Medulla oblongata (tissue), 1 donor: Measurements from ENCODE around the gene EMID1.

ENCODE experiments used
- DNase-seq: peaks from one replicate; pipeline ENCODE4 v3.0.0-alpha.2; 2015; ENCODE audit errors: extremely low spot score

Gene EMID1

DNA sequence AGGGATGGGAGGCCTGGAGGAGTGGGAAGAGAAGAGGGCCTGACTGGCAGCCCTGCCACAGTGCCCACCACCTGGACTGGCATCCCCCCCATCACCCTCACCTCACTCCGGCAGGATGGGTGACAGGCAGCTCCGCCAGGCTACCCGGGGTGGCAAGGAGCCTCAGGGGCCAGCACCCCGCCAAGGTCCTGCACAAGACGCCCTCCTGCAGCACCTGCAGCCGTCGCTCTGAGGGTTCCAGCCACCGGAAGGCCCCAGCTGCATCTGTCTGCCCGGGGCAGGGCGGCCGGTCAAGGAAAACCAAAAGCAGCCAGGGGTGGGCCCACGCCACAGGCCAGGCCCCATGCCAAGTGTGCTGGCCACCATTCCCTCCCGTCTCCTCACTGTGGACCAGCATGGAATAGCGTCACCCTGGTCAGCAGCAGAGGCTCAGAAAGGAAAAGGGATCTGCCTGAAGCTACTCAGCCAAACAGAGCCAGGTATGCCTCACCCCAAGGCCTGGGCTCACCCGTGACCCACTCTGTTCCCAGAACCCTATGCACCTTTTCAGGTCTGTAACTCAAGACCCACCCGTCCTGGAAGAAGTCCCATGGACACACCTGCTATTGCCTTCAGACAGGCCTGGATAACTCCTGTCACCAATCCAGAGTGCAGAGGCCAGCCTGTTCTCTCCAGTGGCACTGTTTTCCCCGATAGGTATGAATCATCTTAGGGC is 55.1 kb downstream of the EMID1 start:
- no peak for DNase-seq

DNA sequence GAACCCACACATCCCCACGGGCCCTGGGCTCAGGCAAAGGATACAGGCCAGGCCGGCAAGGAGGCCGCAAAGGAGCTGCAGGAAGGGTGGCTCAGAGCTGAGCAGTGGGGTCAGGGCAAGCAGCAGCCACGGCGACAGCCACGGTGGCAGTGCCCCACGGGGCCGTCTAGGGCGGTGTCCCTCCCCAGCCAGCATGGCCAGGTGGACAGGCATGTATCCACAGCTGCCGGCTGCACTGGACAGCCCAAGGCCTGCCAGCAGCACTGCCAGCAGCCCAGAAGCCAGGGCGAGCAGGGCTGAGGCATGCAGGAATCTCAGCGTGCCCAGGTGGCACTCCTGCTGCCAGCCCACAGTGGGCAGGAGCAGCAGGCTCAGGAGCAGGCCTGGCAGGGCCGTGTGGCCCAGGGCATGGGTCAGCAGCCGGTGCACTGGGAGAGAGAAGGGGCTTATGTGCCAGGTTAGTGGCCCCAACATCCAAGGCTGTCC is 58.1 kb downstream of the EMID1 start:
- DNase-seq, result no peak

DNA sequence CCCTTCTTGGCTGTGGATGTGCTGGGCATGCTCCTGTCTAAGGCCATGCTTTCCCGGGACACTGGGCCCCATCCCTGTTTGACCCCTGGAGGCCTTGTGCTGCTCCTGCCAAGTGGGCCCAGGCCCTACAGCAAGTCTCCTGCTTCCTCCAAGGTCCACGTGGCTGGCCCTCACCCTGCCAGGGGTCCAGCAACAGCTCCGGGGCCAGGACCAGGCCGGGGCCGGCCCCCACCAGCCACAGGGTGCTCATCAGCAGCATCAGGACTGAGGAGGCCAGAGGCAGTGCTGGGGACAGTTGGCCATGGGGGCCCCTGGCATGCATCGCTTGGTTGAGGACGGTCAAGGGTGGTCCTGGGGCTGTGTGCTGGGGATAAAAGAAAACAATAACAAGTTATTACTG is 59.6 kb downstream of the EMID1 start:
- DNase-seq, result no peak

DNA sequence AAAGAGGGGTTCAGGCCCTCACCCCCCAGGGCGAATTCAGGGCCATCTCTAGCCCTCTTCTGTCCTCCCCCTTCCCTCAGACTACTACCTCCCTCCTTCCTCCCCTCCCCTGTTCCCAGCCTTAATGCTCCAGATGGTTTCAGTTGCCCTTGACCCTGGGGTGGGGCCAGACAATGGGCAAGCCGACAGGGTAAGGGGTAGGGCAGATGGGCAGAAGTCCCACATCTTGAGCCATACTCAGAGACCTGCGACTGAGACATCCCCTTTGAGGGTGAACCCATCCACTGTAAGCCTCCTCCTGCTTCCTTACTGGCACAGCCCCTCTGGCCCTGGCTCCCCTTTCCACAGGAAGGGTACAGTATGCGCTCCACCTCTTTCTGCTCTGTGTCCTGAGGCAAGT is 60.2 kb downstream of the EMID1 start:
- no peak for DNase-seq

DNA sequence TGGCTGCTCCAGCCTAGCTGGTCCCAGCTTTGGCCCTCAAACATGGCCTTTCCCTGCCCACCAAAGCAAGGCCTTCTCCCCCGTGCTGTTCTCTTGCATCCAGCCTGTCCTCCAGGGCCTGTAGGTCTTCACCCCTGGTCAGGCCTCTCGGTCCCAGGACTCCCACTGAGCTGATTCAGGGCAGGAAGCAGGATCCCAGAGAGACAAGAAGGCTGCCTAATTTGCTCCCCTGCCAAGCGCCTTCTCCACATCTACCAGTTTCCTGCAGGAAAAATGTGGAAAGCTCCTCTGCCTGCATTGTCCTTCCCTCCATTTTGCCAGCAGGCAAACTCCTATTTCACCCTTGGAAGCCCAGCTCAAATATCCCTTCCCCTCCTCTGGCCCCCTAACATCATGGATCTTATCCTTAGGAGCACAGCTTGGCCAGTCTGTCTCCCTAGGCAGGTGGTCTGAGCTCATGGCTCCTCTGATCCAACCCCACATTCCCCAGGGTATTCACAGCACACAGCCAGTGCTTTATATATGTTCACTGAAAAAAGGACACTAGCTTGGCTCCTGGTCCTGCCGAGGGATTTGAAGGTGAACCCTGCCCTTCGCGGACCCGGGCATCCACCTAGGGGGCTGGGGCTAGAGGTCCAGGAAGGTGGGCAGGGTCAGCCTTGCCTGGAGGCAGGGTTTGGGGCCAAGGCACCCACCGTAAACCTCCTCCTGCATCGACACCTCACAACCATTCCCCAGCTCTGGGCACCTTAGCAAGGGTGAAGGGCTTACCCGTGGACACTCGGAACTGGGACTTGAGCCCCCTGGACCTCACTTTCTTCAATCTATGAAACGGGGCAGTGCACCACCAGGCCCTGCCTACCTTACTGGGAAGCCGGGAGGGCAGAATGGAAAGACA is 61.1 kb downstream of the EMID1 start:
- DNase-seq, result peak; percentile 21

DNA sequence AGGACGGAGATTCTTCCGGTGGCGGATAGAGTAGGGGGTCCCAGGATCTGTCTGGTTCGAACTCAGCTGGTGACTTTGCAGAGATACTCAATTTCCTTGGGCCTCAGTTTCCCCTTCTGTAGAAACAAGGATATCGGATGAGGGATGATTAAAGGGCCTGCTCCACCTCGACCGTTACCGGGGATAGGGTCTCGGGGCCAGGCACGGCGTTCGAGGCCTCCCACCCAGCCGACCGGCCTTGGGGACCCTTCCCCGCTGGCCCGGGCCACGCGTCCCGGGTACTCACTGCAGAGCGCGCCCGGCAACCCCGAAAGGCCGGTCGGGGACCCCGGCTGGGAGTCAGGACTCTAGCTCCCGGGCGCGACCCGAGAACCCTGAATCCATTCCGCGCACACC is 61.8 kb downstream of the EMID1 start:
- no peak for DNase-seq

DNA sequence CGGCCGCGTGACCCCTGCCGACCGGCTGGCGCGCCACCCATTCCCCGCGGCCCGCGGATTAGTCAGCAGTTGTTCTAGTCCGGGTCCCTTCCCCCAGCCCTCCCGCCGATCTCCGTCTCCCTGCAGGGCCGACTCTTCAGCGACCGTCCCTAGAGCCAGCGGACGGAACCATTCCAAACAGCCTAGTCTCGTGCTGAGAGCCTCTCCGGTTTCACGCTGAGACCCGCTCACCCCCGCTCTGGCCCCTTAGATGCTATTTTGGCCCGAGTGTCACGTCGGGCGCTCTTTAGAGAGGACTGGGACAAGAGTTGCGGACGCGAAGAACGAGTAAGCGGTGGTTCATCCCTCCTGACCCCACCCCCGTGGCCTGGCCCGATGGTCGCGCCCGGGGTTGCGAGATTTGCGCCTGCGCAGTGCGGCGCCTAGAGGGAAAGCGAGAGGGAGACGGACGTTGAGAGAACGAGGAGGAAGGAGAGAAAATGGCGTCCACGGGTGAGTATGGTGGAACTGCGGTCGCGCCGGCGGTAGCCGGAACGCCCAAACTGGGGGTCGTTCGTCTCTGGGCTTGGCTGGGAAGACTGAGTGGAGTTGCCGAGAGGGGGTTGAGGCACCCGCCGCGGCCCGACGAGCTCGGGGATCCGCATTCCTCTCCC is 62.3 kb downstream of the EMID1 start, which contains the start of the genes EWSR1 and RHBDD3:
TSS of gene EWSR1 (plus strand) at position 411 of the 653 bp plus-strand sequence. CDS start at position 480, 69 bp downstream.
TSS of gene RHBDD3 (minus strand) at position 124 of the 653 bp plus-strand sequence. CDS start 2,355 bp downstream, outside the sequence.
- peak; percentile 96 for DNase-seq

DNA sequence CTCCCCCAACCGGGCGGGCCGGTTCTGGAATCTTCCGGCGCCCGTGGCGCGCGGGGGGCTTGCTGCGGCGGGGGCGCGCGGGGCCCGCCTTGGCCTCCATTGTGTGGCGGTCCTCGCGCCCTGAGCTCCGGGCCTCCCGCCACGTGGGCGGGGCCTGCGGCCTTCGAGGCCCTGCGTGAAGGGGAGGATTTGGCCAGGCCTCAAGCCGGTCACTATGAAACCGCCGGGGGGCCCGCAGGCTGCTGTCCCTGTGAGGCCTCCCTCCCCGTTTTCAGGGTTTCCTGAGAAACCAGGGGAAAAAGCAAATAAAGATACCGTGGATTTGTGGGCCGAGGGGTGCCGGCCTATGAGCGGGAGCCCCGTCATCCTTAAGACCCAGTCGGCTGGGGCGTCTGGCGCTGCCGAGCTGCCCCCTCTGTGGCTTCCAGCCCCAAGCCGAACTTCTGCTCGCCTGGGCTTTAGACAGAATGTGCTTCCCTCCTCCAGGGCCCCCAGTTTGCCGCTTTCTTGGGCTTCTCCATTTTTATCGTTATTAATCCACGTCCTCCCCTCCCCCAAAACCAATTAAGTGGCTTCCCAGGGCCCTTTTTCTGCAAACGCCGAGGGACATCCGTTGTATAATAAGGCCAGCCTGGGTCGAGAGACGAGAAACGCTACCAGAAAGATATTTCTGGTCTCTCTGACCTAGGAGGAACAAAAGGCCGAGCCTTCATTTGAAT is 63.0 kb downstream of the EMID1 start:
- DNase-seq, result peak; percentile 79

DNA sequence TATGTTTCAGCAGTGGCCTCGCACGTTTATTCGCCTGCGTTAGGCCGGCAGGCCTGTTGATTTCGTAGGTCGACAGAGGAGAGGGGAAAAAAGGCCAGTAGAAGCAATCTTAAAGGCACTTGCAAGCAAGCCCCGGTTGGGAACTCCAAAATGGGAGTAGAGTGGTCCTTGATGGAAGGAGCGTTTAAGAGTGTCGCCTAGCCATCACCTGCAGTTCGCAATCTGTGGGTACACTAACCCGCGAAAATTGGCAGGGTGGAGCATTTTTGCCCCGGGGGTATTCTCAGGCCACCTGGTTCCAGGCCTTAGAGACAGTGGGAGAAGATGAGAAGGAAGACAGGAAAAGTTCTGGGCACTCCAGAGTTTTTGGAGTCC is 63.5 kb downstream of the EMID1 start:
- DNase-seq, result no peak

DNA sequence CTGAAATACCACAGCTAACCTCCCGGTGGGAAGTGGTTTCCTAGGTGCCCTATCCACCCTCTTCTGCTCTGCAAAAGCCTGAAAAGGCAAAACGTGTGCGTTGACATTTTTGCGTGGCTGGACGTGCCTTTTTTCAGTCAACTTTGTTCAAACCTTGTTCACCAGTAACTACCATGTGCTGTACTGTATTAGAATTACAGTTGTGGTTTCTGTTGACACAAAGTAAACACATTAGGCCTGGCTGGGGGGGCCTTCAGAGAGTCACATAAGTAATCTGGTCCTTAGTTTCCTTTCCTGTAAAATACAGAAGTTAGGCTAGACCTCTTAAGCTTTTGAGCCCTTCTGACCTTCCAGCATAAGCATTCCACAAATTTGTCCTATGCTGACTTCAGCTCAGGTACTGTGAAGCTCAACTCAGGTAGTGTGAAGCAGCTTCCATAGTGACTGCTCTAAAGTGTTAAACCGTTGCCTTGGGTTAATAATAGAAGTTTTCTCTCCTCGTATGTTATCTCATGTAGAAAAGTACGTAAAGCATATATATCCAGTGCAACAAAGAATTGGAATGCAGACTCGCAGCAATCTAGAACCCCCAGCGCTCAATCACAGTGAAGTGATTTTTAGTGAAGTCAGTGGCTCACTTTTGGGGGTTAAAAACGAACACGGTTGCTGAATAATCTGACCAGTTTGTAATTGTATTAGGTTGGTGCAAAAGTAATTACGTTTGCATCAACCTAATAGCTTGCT is 64.2 kb downstream of the EMID1 start:
- DNase-seq, result peak; percentile 21

DNA sequence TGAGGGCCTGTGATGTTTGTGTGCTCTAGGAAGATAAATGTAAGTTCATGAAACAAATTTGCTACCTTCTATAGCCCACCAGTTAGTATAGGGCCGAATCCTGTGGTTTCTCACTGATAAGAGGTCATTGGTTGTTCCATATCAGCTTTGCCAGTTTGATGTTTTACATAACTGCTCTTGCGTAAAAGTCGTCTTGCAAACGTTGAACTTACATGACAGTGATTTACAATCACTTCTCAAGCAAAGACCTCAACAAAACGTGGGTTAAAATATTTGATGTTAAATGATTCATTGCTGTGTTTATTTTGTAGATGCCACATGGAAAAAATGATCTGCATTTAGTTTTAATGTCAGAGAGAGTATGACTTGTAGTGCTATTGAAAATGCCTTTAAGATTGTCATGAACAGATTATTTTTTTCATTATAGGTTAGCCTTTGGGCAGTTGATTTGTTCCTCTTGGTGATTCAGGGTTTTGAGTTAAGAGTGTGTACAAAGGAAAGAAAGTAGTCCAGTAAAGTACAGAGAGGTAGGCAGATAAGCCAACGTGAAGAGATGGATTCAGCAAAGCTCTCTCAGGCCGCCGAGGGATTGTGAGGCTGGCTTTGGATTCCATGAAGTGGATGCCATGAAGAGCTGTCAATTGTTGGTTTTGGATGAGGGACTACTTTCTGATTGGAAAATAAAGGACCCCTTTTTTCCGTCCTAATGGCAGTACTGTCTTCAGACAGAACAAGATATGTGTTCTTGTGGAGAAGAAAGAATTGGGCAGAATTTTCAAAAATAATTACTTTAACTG is 65.0 kb downstream of the EMID1 start:
- DNase-seq, result peak; percentile 27

DNA sequence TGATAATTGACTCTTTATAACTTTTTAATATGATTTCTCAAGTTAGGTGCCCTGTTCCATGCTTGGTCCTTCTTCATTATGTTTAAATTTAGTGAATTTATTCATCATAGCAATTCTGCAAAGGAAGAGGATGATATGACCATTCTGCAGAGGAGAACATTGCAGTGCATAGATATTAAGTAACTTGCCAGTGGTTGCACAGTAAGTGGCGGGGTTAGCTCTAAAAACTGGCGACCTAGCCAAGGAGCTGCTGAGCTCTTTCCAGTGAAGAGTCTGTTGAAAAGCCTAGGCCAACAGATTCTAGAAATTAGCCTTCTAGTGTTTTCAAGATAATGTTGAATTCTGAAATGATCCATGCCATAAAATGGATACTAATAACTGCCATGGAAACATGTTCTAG is 66.9 kb downstream of the EMID1 start:
- DNase-seq, result no peak

DNA sequence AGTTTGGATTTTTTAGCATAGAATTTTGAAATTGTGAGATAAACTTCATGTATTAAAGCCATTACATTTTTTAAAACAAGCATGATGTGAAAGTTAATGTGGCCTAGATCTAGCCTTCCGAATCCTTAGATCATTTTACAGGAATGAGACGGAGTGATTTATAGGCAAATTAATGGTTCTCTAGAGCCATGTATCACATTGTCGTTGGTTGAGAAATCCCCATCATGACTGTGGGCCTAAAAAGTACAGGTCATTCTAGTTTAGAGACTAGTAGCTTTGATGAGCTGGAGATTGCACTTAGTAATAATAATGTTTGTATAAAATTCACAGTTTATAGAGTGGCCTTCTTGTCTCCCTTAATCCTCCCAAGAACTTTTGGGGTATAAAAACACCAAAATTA is 69.5 kb downstream of the EMID1 start:
- DNase-seq, result no peak

DNA sequence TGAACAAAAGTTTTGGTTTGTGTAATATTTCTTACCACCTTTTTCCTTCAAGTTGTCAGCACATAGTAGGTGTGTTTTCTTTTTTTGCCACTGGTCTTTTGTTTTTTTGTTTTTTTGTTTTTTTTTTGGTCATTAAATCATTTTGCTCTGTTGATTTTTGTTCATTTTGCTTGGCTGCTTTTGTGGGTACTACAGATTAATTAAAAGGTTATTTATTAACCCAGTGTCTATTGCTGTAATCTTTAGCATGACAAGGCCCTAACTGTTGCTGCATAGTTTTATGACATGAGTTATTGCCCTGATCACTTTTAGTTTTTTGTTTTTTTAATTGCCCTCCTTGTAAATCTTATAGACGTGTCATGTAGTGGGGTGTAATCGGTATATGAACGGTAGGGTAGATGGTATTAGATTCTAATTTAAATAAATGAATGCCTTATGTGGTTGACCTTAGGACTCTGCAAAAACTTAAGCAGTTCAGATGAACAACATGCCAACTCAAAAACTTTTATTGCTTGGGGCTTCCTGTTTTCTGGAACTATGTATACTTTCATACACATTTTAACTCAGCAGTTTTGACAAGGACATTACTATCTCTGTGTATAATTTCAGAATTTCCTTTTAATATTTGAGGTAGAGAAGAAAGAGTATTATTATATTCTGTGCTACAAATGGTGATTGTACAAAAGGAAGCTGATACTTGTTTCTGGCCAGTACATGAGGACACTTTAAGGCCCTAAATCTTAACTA is 70.3 kb downstream of the EMID1 start:
- no peak for DNase-seq

DNA sequence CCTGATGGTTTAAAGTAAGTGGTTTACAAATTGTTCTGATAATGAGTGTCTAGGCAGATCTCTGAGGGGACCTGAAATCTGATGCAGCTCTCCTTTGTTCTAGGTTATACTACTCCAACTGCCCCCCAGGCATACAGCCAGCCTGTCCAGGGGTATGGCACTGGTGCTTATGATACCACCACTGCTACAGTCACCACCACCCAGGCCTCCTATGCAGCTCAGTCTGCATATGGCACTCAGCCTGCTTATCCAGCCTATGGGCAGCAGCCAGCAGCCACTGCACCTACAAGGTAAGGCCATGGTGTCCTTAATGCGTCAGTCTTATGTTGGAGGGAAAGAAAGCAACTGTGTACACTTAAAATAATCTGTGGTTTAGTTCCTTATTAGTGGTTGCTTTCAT is 72.2 kb downstream of the EMID1 start:
- DNase-seq, result no peak

DNA sequence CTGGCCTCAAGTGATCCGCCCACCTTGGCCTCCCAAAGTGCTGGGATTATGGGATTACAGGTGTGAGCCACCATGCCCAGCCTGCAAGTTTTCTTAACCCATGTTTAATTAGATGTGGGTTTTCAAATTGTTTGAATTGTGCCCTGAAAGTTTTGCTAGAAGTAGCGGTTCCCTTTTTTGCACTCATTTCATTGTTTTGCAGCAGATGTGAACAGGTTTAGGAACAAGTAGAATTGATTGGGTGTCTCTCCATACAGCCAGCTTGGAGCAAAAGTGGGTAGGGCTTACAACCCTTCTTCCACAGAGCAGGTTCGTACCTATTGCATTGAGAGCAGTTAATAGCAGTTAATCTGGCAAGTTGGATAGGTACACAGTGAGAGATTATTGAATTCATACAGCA is 78.5 kb downstream of the EMID1 start:
- no peak for DNase-seq

DNA sequence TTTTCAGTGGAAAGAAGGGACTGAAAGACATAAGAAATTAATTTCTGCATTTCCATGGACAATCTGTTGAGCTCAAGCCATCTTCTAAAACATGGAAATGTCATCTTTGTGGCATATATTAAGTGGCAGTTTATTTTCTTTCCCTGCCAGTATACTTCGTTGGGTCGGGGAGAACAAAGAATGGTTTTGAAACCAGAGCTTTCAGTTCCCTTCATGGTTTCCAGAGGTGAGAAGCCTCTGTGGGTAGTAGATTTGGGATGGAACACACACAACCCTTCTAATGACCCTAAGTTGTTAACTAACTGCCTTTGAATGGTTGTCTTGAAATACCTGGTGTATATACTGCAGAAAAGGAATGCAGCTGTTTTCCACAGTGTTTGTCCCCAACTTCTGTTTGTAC is 83.1 kb downstream of the EMID1 start:
- no peak for DNase-seq

DNA sequence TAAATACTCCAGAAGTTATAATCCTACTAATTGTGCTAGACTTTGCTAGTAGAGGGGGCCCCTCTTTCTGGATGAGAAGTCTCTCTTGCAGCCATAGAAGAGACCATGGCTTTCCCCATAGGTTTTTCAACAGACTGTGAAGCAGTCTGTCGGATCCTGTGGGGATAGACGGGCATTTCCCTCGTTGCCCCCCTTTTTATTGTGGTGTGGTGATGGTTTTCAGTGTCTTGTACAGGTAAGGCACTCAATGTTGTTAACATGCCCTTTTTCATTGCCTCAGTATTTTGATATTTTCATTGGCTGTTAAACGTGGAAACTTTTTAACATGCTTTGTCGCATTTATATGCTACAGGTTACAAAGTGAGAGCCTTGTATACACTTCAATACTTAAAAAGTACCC is 84.4 kb downstream of the EMID1 start:
- no peak for DNase-seq

DNA sequence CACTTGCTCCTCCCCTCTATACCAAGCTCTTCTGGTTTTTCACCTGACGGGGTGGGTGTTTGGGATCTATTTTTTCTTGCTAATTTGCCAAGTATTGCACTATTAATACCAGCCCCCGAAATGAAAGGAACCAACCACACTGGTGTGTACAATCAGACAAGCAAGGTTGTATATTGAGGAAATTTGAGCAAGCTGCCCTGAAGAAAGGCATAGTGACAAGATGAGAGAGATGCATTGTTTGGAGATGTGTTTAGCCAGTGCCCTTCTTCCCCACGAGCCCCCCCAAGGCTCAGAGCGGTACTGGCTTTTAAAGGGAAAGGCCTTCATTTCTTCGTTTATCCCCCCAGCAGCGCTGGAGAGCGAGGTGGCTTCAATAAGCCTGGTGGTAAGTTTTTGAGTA is 85.5 kb downstream of the EMID1 start:
- DNase-seq, result peak; percentile 55
